ENCODE measurements around the gene RASSF1.

Gene RASSF1

GRCh38 chr3:50323614-50324199 lies 16.9 kb downstream of the RASSF1 start:
- no peak for TF ChIP-seq CTCF (IDR thresholded peaks at IDR 0.05; ENCODE audit: low read depth, low read length)
- H3K4me3 ChIP-seq (ENCODE audit: low read depth, low read length), result no peak overlapping the region

GRCh38 chr3:50323092-50323600 lies 17.5 kb downstream of the RASSF1 start:
- TF ChIP-seq CTCF (IDR thresholded peaks at IDR 0.05; ENCODE audit: low read depth, low read length), result no peak
- H3K4me3 ChIP-seq (ENCODE audit: low read depth, low read length), result no peak overlapping the region

- H3K4me3 ChIP-seq (ENCODE audit: low read depth, low read length), result peak within 1 kb of the TSS; percentile 73
- no peak for TF ChIP-seq CTCF (IDR thresholded peaks at IDR 0.05; ENCODE audit: low read depth, low read length)
Measured at GRCh38 chr3:50322386-50323091, 18.1 kb downstream of the RASSF1 start, which contains the start of gene HYAL2. TSS of gene HYAL2 (minus strand) at chr3:50322745. CDS start at chr3:50320489, 2,256 bp downstream.

DNA sequence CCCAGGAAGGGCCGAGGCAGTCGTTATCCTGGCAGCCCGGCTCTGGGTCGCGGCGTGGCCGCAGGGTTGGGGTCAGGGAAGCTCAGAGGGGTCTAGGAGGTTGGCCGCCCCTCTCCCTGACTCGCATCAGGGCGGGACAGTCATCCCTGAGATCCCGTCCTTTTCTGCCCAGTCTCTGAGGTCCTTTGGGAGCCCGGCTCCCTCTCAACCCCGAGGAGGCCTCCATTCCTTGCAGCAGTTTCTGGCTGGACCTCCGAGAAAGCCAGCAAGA lies 18.6 kb downstream of the RASSF1 start:
- peak overlapping the region; percentile 73 for H3K4me3 ChIP-seq (ENCODE audit: low read depth, low read length)
- no peak for TF ChIP-seq CTCF (IDR thresholded peaks at IDR 0.05; ENCODE audit: low read depth, low read length)

DNA sequence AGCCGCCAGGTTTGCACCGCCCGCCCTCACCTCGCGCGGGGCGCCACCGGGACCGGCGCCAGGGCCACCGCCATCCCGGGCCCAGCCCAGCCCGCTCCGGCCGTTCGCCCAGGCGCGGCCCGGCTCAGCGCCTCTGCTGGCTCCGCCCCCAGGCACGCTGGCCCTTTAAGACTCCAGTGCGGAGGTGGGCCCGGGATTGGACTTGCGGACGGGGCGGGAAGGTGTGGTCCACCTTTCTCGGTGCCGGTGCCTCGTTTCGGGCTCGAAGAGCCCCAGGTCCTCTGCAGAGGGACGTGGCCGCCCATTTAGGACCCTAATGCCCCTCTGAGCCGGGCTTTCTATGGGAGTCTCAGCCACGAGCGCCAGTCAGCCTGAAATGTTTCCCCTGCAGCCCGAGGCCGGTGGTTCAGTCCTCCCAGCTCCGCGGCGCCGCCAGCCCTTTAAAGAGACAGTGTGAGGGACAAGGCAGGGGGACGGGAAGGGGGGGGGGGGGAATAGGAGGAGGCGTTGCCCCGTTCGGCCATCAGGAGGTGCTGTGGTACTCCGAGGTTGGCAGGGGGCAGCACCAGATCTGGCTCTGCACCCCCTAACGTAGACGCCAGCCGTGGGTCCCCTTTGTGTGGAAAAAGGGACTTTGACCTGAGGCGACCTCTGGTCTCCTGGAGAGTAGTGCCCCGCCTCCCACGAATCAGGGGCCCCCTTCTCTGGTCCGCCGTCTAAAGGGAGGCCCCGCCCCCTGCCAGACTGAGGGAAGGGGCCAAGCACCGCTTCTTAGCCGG lies 19.1 kb downstream of the RASSF1 start:
- TF ChIP-seq CTCF (IDR thresholded peaks at IDR 0.05; ENCODE audit: low read depth, low read length), result peak; percentile 44
- peak overlapping the region; percentile 73 for H3K4me3 ChIP-seq (ENCODE audit: low read depth, low read length)

DNA sequence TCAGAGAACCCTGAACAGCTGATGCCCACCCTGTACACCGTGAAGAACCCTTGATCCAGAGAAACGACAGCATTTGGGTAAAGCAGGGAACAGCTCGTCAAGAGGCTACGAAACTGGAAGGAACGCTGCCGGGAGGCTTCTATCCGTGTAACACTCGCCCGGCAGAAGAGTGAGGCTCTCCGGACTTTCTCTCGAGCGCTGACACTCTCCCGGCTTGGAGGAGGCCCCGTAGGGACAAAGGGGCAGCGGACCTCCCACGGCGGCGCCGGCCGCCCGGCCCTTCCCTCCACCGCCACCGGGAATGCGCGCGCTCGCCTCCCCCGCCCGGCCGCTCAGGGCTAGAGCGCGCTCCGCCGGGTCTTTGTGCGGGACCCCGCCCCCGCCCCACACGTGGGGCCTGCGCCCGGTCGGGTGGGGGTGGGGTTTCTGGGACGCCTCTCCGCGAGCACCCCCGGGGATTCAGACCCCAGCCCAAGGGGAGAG lies 19.7 kb downstream of the RASSF1 start:
- no peak for TF ChIP-seq CTCF (IDR thresholded peaks at IDR 0.05; ENCODE audit: low read depth, low read length)
- peak overlapping the region; percentile 73 for H3K4me3 ChIP-seq (ENCODE audit: low read depth, low read length)

Data from WI38 (cell line).